ENCODE data around the gene PDGFB. TPM values are rescaled to one million over a fixed set of nuclear protein-coding genes. Genes with fewer than 3 reads are reported as not detected.

The PDGFB gene
- total and polyA plus RNA-seq, 7 donors: 5.2 to 16.4 (median 10.1) TPM

- Histone ChIP-seq H3K4me3 (no peak overlapping the region), H3K36me3 (ENCODE audit: insufficient read depth in 1 of 2, low read depth in 1 of 2) (no peaks in the 10 kb centered on the region), H3K9me3 (no peaks in the 10 kb centered on the region), H3K4me1 (peaks cover 88% of the 10 kb centered on the region), H3K27ac (peak overlapping the region; percentile 87), H3K27me3 (ENCODE audit: insufficient read depth in 3 of 3, low read length in 2 of 3) (no peaks in the 10 kb centered on the region)
- no peak for DNase-seq
- TF ChIP-seq CTCF (IDR thresholded peaks at IDR 0.05): no peak
- ATAC-seq: no peak
- intact Hi-C loops (cut with DNase I): loop anchor here in 1 of 2 donors (5.0 kb wide), 1 partner anchor 74 kb away; no protein-coding TSS in a partner anchor
- WGBS, 3 donors: 64 to 76% (median 65%) methylated on average over 8 of the region's 8 CpGs
These were observed 6.2 kb downstream of the PDGFB start for GRCh38 chr22:39238561-39238960.

- Histone ChIP-seq H3K27ac (peak overlapping the region; percentile 87), H3K9me3 (no peaks in the 10 kb centered on the region), H3K27me3 (ENCODE audit: insufficient read depth in 3 of 3, low read length in 2 of 3) (no peaks in the 10 kb centered on the region), H3K4me3 (peak overlapping the region; percentile 38), H3K4me1 (peaks cover 89% of the 10 kb centered on the region), H3K36me3 (ENCODE audit: insufficient read depth in 1 of 2, low read depth in 1 of 2) (no peaks in the 10 kb centered on the region)
- intact Hi-C loops (cut with DNase I): loop anchor here in 1 of 2 donors (5.0 kb wide), 1 partner anchor 74 kb away; no protein-coding TSS in a partner anchor
- no peak for TF ChIP-seq CTCF (IDR thresholded peaks at IDR 0.05)
- no peak for DNase-seq
- WGBS, 3 donors: 55 to 63% (median 57%) methylated on average over 5 of the region's 5 CpGs
- no peak for ATAC-seq
These were observed 6.7 kb downstream of the PDGFB start for GRCh38 chr22:39238101-39238466.

GRCh38 chr22:39237318-39238100 lies 7.3 kb downstream of the PDGFB start:
- H3K27ac ChIP-seq: peak overlapping the region; percentile 87
- H3K9me3 ChIP-seq: no peaks in the 10 kb centered on the region
- no peaks in the 10 kb centered on the region for H3K27me3 ChIP-seq (ENCODE audit: insufficient read depth in 3 of 3, low read length in 2 of 3)
- H3K36me3 ChIP-seq (ENCODE audit: insufficient read depth in 1 of 2, low read depth in 1 of 2): no peaks in the 10 kb centered on the region
- intact Hi-C loops (cut with DNase I): loop anchor here (2.0 to 5.0 kb wide), 2 partner anchors 53 to 75 kb away; no protein-coding TSS in a partner anchor
- TF ChIP-seq CTCF (IDR thresholded peaks at IDR 0.05): no peak
- ATAC-seq (no peak), DNase-seq (no peak)
- H3K4me3 ChIP-seq: peak overlapping the region; percentile 38
- 41 to 51% (median 42%) methylated on average over 22 of the region's 22 CpGs for WGBS, 3 donors
- peaks cover 87% of the 10 kb centered on the region for H3K4me1 ChIP-seq

- H3K27ac ChIP-seq: peak overlapping the region; percentile 87
- peak overlapping the region; percentile 38 for H3K4me3 ChIP-seq
- WGBS, 3 donors: 24 to 35% (median 28%) methylated on average over 35 to 37 of the region's 37 CpGs
- DNase-seq (peak; percentile 74 to 87), ATAC-seq (peak; percentile 53 to 75 (median 66))
- H3K4me1 ChIP-seq: peaks cover 93% of the 10 kb centered on the region
- intact Hi-C loops (cut with DNase I): loop anchor here (2.0 to 5.0 kb wide), 2 partner anchors 54 to 76 kb away; no protein-coding TSS in a partner anchor
- no peak for TF ChIP-seq CTCF (IDR thresholded peaks at IDR 0.05)
- H3K36me3 ChIP-seq (ENCODE audit: insufficient read depth in 1 of 2, low read depth in 1 of 2): no peaks in the 10 kb centered on the region
- H3K27me3 ChIP-seq (ENCODE audit: insufficient read depth in 3 of 3, low read length in 2 of 3): no peaks in the 10 kb centered on the region
- no peaks in the 10 kb centered on the region for H3K9me3 ChIP-seq
These were observed 8.2 kb downstream of the PDGFB start for GRCh38 chr22:39236321-39237317.

Data from psoas muscle (tissue), 8 donors.